HepG2 (cell line): ENCODE measurements around the gene SP140L. TPM values are rescaled to one million over a fixed set of nuclear protein-coding genes. Genes with fewer than 3 reads are reported as not detected.
"Not testable (repeated sequence)": the region's sequence is repeated elsewhere in the genome, so short reads cannot be mapped to it uniquely, and the experiment has no call there.

Source experiments
- ATAC-seq: fragments of 200-7000 bp; cut with Tn5 transposase; 3 replicates; pipeline ENCODE4 v1.9.1; 2020; ENCODE audit warnings: mild to moderate bottlenecking, moderate library complexity
- BruUV-seq: library from RNA; stranded (reverse); fragments of 400-500 nt; replicated peaks from 2 replicates; lab custom pipeline; 2021; lab: Mats Ljungman, UMichigan
- CTCF ChIA-PET: fragments of 300-600 bp; formaldehyde crosslinking; extraction: SDS; loops from one replicate; lab custom pipeline; 2021; ENCODE audit warnings: low total read pairs, inconsistent platforms, low intra/inter-chr PET ratio; lab: Yijun Ruan, JAX
- POLR2A ChIA-PET: fragments of 350-600 bp; sonication (Branson Sonifier 250); formaldehyde crosslinking; loops from one replicate; lab custom pipeline; 2020; ENCODE audit warnings: antibody characterized with exemption, inconsistent platforms; lab: Yijun Ruan, JAX
- DNase-seq: peaks from one replicate; pipeline ENCODE4 v3.0.0-alpha.2; 2015; ENCODE audit warnings: low spot score
- FAIRE-seq: peaks from 3 replicates; lab custom pipeline; 2011; peaks lifted over from hg19 to GRCh38; lab: Jason Lieb, UNC
- H2AFZ ChIP-seq: one replicate; pipeline ENCODE4 v1.6.1; 2011; ENCODE audit warnings: low read length, inconsistent platforms
- H3K27ac ChIP-seq: fragments of 300-600 bp; 3 replicates; pipeline ENCODE4 v1.8.0; 2011; ENCODE audit warnings: mixed run types, mild to moderate bottlenecking, mixed read lengths, low read length, inconsistent platforms; ENCODE audit not compliant: insufficient read depth; ENCODE audit errors: extremely low read length
- H3K27me3 ChIP-seq, 2 experiments: fragments of 200-600 bp in 1 of 2; 2 replicates in 1 of 2; 3 replicates in 1 of 2; pipeline versions ENCODE4 v1.6.0 to v1.8.0; 2011; ENCODE audit warnings: low read length in 2 of 2, mild to moderate bottlenecking in 2 of 2, moderate library complexity in 2 of 2, inconsistent platforms in 1 of 2; ENCODE audit not compliant: insufficient read depth in 2 of 2, control insufficient read depth in 1 of 2
- H3K36me3 ChIP-seq, 2 experiments: fragments of 200-600 bp in 1 of 2; replicated peaks in 1 of 2; 2 replicates in 1 of 2; 3 replicates in 1 of 2; pipeline versions ENCODE4 v1.5.1 to v1.8.0; 2011; ENCODE audit warnings: low read length in 2 of 2, inconsistent platforms in 1 of 2; ENCODE audit not compliant: insufficient read depth in 2 of 2, control insufficient read depth in 1 of 2
- H3K4me1 ChIP-seq: 2 replicates; pipeline ENCODE4 v1.5.1; 2012; ENCODE audit warnings: low read length, inconsistent platforms; ENCODE audit not compliant: insufficient read depth
- H3K4me2 ChIP-seq: 2 replicates; pipeline ENCODE4 v1.6.0; 2011; ENCODE audit warnings: low read depth, low read length, inconsistent platforms
- H3K4me3 ChIP-seq, 3 experiments: fragments of 200-600 bp in 1 of 3; sonication (generic), shearing (Covaris generic) in 1 of 3; replicated peaks in 1 of 3; 2 replicates each; pipeline ENCODE4 v1.5.1; 2011 to 2016; ENCODE audit warnings: low read length in 3 of 3, inconsistent platforms in 2 of 3, low read depth in 2 of 3, mild to moderate bottlenecking in 2 of 3, control low read depth in 1 of 3, mixed read lengths in 1 of 3; ENCODE audit not compliant: insufficient read depth in 1 of 3
- H3K79me2 ChIP-seq: one replicate; pipeline ENCODE4 v1.6.1; 2011; ENCODE audit warnings: low read length, inconsistent platforms; ENCODE audit not compliant: insufficient read depth
- H3K9ac ChIP-seq: 2 replicates; pipeline ENCODE4 v1.6.0; 2011; ENCODE audit warnings: mild to moderate bottlenecking, low read depth, low read length, inconsistent platforms; ENCODE audit not compliant: insufficient read depth
- H3K9me3 ChIP-seq: 2 replicates; pipeline ENCODE4 v1.5.1; 2012; ENCODE audit warnings: mild to moderate bottlenecking, low read length
- H4K20me1 ChIP-seq: 2 replicates; pipeline ENCODE4 v1.6.0; 2011; ENCODE audit warnings: inconsistent platforms, mild to moderate bottlenecking, low read length, moderate library complexity; ENCODE audit not compliant: insufficient read depth
- ARNT2 ChIP-seq: sonication (generic); formaldehyde crosslinking; IDR thresholded peaks from 2 replicates; pipeline ENCODE4 v1.8.0; 2022; ENCODE audit warnings: mild to moderate bottlenecking, low read depth, missing genetic modification reagents, moderate library complexity
- ARNTL ChIP-seq: sonication (generic); formaldehyde crosslinking; IDR thresholded peaks from 2 replicates; pipeline ENCODE4 v1.4.0; 2020; ENCODE audit warnings: mild to moderate bottlenecking, missing genetic modification reagents
- DBP ChIP-seq: sonication (generic); formaldehyde crosslinking; IDR thresholded peaks from 2 replicates; pipeline ENCODE4 v1.4.0; 2020; ENCODE audit warnings: missing genetic modification reagents; ENCODE audit errors: not compliant biosample characterization
- EED ChIP-seq: sonication (generic); formaldehyde crosslinking; IDR thresholded peaks from 2 replicates; pipeline ENCODE4 v1.5.0; 2020; ENCODE audit warnings: mild to moderate bottlenecking, missing genetic modification reagents
- GABPA ChIP-seq, 2 experiments: IDR thresholded peaks; 2 replicates each; pipeline ENCODE4 v1.6.1; 2011 to 2016; ENCODE audit warnings: low read depth in 2 of 2, low read length in 1 of 2, missing biosample characterization in 1 of 2, missing genetic modification characterization in 1 of 2
- HOXD1 ChIP-seq: sonication (generic); formaldehyde crosslinking; IDR thresholded peaks from 2 replicates; pipeline ENCODE4 v1.5.0; 2020; ENCODE audit warnings: missing genetic modification reagents
- NR2C2 ChIP-seq: sonication (generic); formaldehyde crosslinking; IDR thresholded peaks from 2 replicates; pipeline ENCODE4 v1.4.0; 2020; ENCODE audit warnings: missing genetic modification reagents, mild to moderate bottlenecking, moderate library complexity, borderline replicate concordance
- RARG ChIP-seq: sonication (generic); formaldehyde crosslinking; IDR thresholded peaks from 2 replicates; pipeline ENCODE4 v1.4.0; 2020; ENCODE audit warnings: low read depth, mild to moderate bottlenecking, missing genetic modification reagents
- TAF1 ChIP-seq: sonication (generic); formaldehyde crosslinking; IDR thresholded peaks from 2 replicates; pipeline ENCODE4 v1.4.0; 2020; ENCODE audit warnings: missing genetic modification reagents
- YEATS4 ChIP-seq: sonication (generic); formaldehyde crosslinking; IDR thresholded peaks from 2 replicates; pipeline ENCODE4 v1.4.0; 2020; ENCODE audit warnings: missing genetic modification reagents, borderline replicate concordance
- ZBTB43 ChIP-seq: sonication (generic); formaldehyde crosslinking; conservative IDR thresholded peaks from 2 replicates; pipeline ENCODE4 v1.4.0; 2020; ENCODE audit warnings: missing genetic modification reagents
- ZNF782 ChIP-seq: sonication (generic); formaldehyde crosslinking; IDR thresholded peaks from 2 replicates; pipeline ENCODE4 v1.4.0; 2020; ENCODE audit warnings: missing genetic modification reagents, mild to moderate bottlenecking, borderline replicate concordance
- ZNF891 ChIP-seq: sonication (generic); formaldehyde crosslinking; IDR thresholded peaks from 2 replicates; pipeline ENCODE4 v1.5.0; 2020; ENCODE audit warnings: mild to moderate bottlenecking, missing genetic modification reagents
- WGBS: methylation state at CpG from one replicate; pipeline ENCODE4 v1.1.6; 2017; ENCODE audit warnings: low lambda C conversion rate; 5-methylcytosine and 5-hydroxymethylcytosine counted together
- in situ Hi-C: cut with HindIII; loops from 2 replicates; pipeline ENCODE4 v1.10.0; 2017; ENCODE audit warnings: low pct_unique_long_range_greater_than_20kb; ENCODE audit not compliant: extremely low pct_ligation_motif_present
- intact Hi-C: fragments of 100-400 bp; cut with micrococcal nuclease; formaldehyde crosslinking; loops from one replicate; pipeline ENCODE4 v1.10.0; 2022; ENCODE audit not compliant: unreplicated experiment
- polyA plus RNA-seq, 8 experiments: library from polyadenylated mRNA; depleted of rRNA in 3 of 8; stranded (reverse) in 7 of 8; unstranded in 1 of 8; fragments of >200 nt; fragmentation: Illumina TruSeq in 4 of 8; extraction: Trizol in 4 of 8; gene quantifications; 2 replicates each; pipeline versions ENCODE4 v1.2.1 to v1.2.3, GENCODE V29; 2011 to 2016; ENCODE audit warnings: low read depth in 4 of 8, missing spikeins in 1 of 8, mixed read lengths in 1 of 8; ENCODE audit not compliant: insufficient read depth in 1 of 8
- total RNA-seq, 5 experiments: library from RNA; depleted of rRNA; stranded (reverse); fragments of >200 nt; fragmentation: Illumina TruSeq; extraction: Trizol; gene quantifications; 2 replicates each; pipeline ENCODE4 v1.2.3, GENCODE V29; 2016; ENCODE audit warnings: low read depth in 1 of 5
- TF ChIP-seq, protein P1 (sequence below): sonication (generic); formaldehyde crosslinking; IDR thresholded peaks from 2 replicates; pipeline ENCODE4 v1.4.0; 2020; ENCODE audit warnings: missing genetic modification reagents, low read depth, mild to moderate bottlenecking, borderline replicate concordance

SP140L gene
- total and polyA plus RNA-seq, 2 of the 13 experiments (the other 11 are each of a cell fraction or from before 2014, with no cell fraction given) = 10.9 to 17.5 TPM

GRCh38 chr2:230308402-230309000 is 18.5 kb upstream of the SP140L start:
- Histone ChIP-seq H3K9ac (no peak overlapping the region), H3K79me2 (no peaks in the 10 kb centered on the region), H3K36me3 (no peaks in the 10 kb centered on the region), H3K27me3 (peaks cover 1 to 50% of the 10 kb centered on the region in 2 experiments; a peak in 4 of 5 replicates), H3K4me1 (no peaks in the 10 kb centered on the region), H3K4me3 (no peak overlapping the region), H2AFZ (no peak overlapping the region), H4K20me1 (no peaks in the 10 kb centered on the region), H3K27ac (no peak overlapping the region), H3K4me2 (no peak overlapping the region), H3K9me3 (no peaks in the 10 kb centered on the region)
- 24% methylated on average over 12 of the region's 12 CpGs for WGBS
- FAIRE-seq (no peak), DNase-seq (no peak), ATAC-seq (no peak)
- intact Hi-C loops = no loop called here
- CTCF ChIA-PET = no interaction called here
- in situ Hi-C loops = no loop called here
- POLR2A ChIA-PET = no interaction called here
- no TSS peak for BruUV-seq
- no peak for TF ChIP-seq TAF1 (CRISPR knock-in tag)
- no peak for TF ChIP-seq DBP (CRISPR knock-in tag)
- TF ChIP-seq NR2C2 (CRISPR knock-in tag) = no peak
- no peak for TF ChIP-seq ARNT2
- no peak for TF ChIP-seq GABPA (IDR thresholded peaks at IDR 0.05; ENCODE audit: low read depth, low read length)
- no peak for TF ChIP-seq GABPA (CRISPR knock-in tag; IDR thresholded peaks at IDR 0.05; ENCODE audit: low read depth)
- TF ChIP-seq ZBTB43 = no peak
- TF ChIP-seq, protein P1, sequence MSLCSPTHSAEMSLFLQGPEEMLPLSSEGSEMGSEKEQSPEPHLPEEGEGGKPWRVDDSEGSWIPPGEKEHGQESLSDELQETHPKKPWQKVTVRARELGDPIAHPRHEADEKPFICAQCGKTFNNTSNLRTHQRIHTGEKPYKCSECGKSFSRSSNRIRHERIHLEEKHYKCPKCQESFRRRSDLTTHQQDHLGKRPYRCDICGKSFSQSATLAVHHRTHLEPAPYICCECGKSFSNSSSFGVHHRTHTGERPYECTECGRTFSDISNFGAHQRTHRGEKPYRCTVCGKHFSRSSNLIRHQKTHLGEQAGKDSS (CRISPR knock-in tag) = no peak
- no peak for TF ChIP-seq RARG (CRISPR knock-in tag)
- TF ChIP-seq ZNF891 (CRISPR knock-in tag) = no peak
- TF ChIP-seq ARNTL (CRISPR knock-in tag) = no peak
- no peak for TF ChIP-seq ZNF782 (CRISPR knock-in tag)
- no peak for TF ChIP-seq YEATS4 (CRISPR knock-in tag)
- TF ChIP-seq EED (CRISPR knock-in tag) = no peak
- no peak for TF ChIP-seq HOXD1 (CRISPR knock-in tag)

- peak; percentile 71 for FAIRE-seq
- WGBS = 44% methylated on average over 1 of the region's 5 CpGs
- H3K79me2 ChIP-seq, H3K27ac ChIP-seq, H4K20me1 ChIP-seq, in situ Hi-C loops, BruUV-seq, H2AFZ ChIP-seq, intact Hi-C loops, CTCF ChIA-PET, ATAC-seq, H3K9ac ChIP-seq, H3K36me3 ChIP-seq, POLR2A ChIA-PET, H3K4me2 ChIP-seq, DNase-seq, H3K4me3 ChIP-seq, H3K9me3 ChIP-seq, H3K4me1 ChIP-seq: not testable (repeated sequence)
- H3K27me3 ChIP-seq = peaks cover 1 to 50% of the 10 kb centered on the region in 2 experiments; a peak in 3 of 5 replicates
These were observed 16.2 kb upstream of the SP140L start for GRCh38 chr2:230310792-230311191.
